CD14-positive monocyte (primary cell): Measurements from ENCODE around the gene CDRT4. TPM values are rescaled to one million over a fixed set of nuclear protein-coding genes. Genes with fewer than 3 reads are reported as not detected.

Experiments
- DNase-seq, 3 donors: peaks; one replicate each; pipeline ENCODE4 v3.0.0-alpha.2; 2011 to 2022
- H2AFZ ChIP-seq: 2 replicates; pipeline ENCODE4 v1.6.0; 2012; ENCODE audit warnings: mild to moderate bottlenecking, low read depth, low read length, inconsistent platforms; ENCODE audit not compliant: insufficient read depth, poor library complexity, severe bottlenecking
- H3K27ac ChIP-seq, 2 donors: 1 replicate in 1 of 2; 2 replicates in 1 of 2; pipeline ENCODE4 v1.5.1; 2012 to 2013; ENCODE audit warnings: low read length in 2 of 2, control low read depth in 1 of 2, inconsistent platforms in 1 of 2, low read depth in 1 of 2, mild to moderate bottlenecking in 1 of 2
- H3K27me3 ChIP-seq, 2 donors: one replicate each; pipeline versions ENCODE4 v1.6.0 to v1.6.1; 2011 to 2013; ENCODE audit warnings: low read length in 2 of 2; ENCODE audit not compliant: control insufficient read depth in 2 of 2, insufficient read depth in 2 of 2
- H3K36me3 ChIP-seq, 2 donors: replicated peaks in 1 of 2; 1 replicate in 1 of 2; 2 replicates in 1 of 2; pipeline versions ENCODE4 v1.5.1 to v1.6.1; 2012 to 2013; ENCODE audit warnings: low read length in 2 of 2, control low read depth in 1 of 2, inconsistent platforms in 1 of 2, mild to moderate bottlenecking in 1 of 2; ENCODE audit not compliant: insufficient read depth in 2 of 2, control insufficient read depth in 1 of 2
- H3K4me1 ChIP-seq, 2 donors: 1 replicate in 1 of 2; 2 replicates in 1 of 2; pipeline versions ENCODE4 v1.5.1 to v1.6.1; 2012 to 2013; ENCODE audit warnings: low read length in 2 of 2, control low read depth in 1 of 2, inconsistent platforms in 1 of 2, mild to moderate bottlenecking in 1 of 2, moderate library complexity in 1 of 2; ENCODE audit not compliant: insufficient read depth in 2 of 2, control insufficient read depth in 1 of 2
- H3K4me2 ChIP-seq: replicated peaks from 2 replicates; pipeline ENCODE3; 2012; ENCODE audit warnings: low read length, moderate library complexity, mild to moderate bottlenecking; ENCODE audit not compliant: poor library complexity, severe bottlenecking; ENCODE audit errors: extremely low read depth
- H3K4me3 ChIP-seq, 3 experiments: fragments of 200-600 bp in 1 of 3; sonication (generic) in 1 of 3; replicated peaks in 1 of 3; 1 replicate in 2 of 3; 2 replicates in 1 of 3; pipeline ENCODE4 v1.5.1; 2011 to 2013; ENCODE audit warnings: low read length in 3 of 3, mild to moderate bottlenecking in 3 of 3, control low read depth in 2 of 3, low read depth in 2 of 3, inconsistent platforms in 1 of 3, moderate library complexity in 1 of 3
- H3K79me2 ChIP-seq: 2 replicates; pipeline ENCODE4 v1.6.0; 2012; ENCODE audit warnings: mild to moderate bottlenecking, control low read depth, inconsistent platforms, low read length, moderate library complexity; ENCODE audit not compliant: insufficient read depth
- H3K9ac ChIP-seq: 2 replicates; pipeline ENCODE4 v1.6.0; 2017; ENCODE audit warnings: low read length, mild to moderate bottlenecking; ENCODE audit not compliant: insufficient read depth, poor library complexity, severe bottlenecking
- H3K9me3 ChIP-seq, 2 donors: replicated peaks in 1 of 2; 1 replicate in 1 of 2; 2 replicates in 1 of 2; pipeline versions ENCODE4 v1.5.1 to v1.6.1; 2012 to 2013; ENCODE audit warnings: low read length in 2 of 2, control low read depth in 1 of 2; ENCODE audit not compliant: control insufficient read depth in 1 of 2, insufficient read depth in 1 of 2
- H4K20me1 ChIP-seq: 2 replicates; pipeline ENCODE4 v1.6.0; 2012; ENCODE audit warnings: mild to moderate bottlenecking, low read length, control low read depth, moderate library complexity; ENCODE audit not compliant: insufficient read depth
- H3K27ac Mint-ChIP-seq, 7 donors: one replicate each; pipeline ENCODE4 v1.8.0; 2020; ENCODE audit warnings: mild to moderate bottlenecking in 7 of 7, mixed read lengths in 7 of 7, moderate library complexity in 6 of 7, inconsistent platforms in 2 of 7
- H3K27me3 Mint-ChIP-seq, 3 donors: one replicate each; pipeline ENCODE4 v1.8.0; 2021 to 2022; ENCODE audit warnings: low read depth in 3 of 3, mild to moderate bottlenecking in 3 of 3, mixed read lengths in 3 of 3, moderate library complexity in 3 of 3, inconsistent platforms in 1 of 3
- H3K36me3 Mint-ChIP-seq, 2 donors: one replicate each; pipeline ENCODE4 v1.8.0; 2020; ENCODE audit warnings: mixed read lengths in 2 of 2, inconsistent platforms in 1 of 2, mild to moderate bottlenecking in 1 of 2
- H3K4me1 Mint-ChIP-seq: one replicate; pipeline ENCODE4 v1.8.0; 2020; ENCODE audit warnings: mild to moderate bottlenecking, mixed read lengths
- H3K4me3 Mint-ChIP-seq, 2 donors: one replicate each; pipeline ENCODE4 v1.8.0; 2020; ENCODE audit warnings: mild to moderate bottlenecking in 2 of 2, mixed read lengths in 2 of 2, moderate library complexity in 1 of 2
- H3K9me3 Mint-ChIP-seq, 7 donors: one replicate each; pipeline ENCODE4 v1.8.0; 2020 to 2022; ENCODE audit warnings: mixed read lengths in 7 of 7, mild to moderate bottlenecking in 6 of 7, moderate library complexity in 6 of 7, inconsistent platforms in 2 of 7
- WGBS: methylation state at CpG from one replicate; pipeline ENCODE4 v1.1.5; 2013; ENCODE audit warnings: missing lambda C conversion rate; ENCODE audit not compliant: insufficient coverage; 5-methylcytosine and 5-hydroxymethylcytosine counted together
- intact Hi-C, 2 donors: fragments of 100-400 bp; cut with micrococcal nuclease; formaldehyde crosslinking; loops; one replicate each; pipeline versions ENCODE4 v1.15.0 to v1.15.1; 2023
- polyA plus RNA-seq, 3 donors: library from polyadenylated mRNA; depleted of rRNA in 1 of 3; unstranded in 2 of 3; stranded (reverse) in 1 of 3; fragments of 300-500 nt in 2 of 3; fragments of >200 nt in 1 of 3; fragmentation: Illumina TruSeq in 2 of 3; gene quantifications; 1 replicate in 2 of 3; 2 replicates in 1 of 3; pipeline ENCODE4 v1.2.3, GENCODE V29; 2012 to 2021
- TF ChIP-seq, protein P1 (sequence below): fragments of 200-600 bp; IDR thresholded peaks from one replicate; pipeline ENCODE4 v1.8.0; 2022; ENCODE audit warnings: antibody characterized with exemption, mild to moderate bottlenecking

CDRT4 gene
- polyA plus RNA-seq, 3 donors = 0.34 to 0.71 TPM; not detected in 1

DNA sequence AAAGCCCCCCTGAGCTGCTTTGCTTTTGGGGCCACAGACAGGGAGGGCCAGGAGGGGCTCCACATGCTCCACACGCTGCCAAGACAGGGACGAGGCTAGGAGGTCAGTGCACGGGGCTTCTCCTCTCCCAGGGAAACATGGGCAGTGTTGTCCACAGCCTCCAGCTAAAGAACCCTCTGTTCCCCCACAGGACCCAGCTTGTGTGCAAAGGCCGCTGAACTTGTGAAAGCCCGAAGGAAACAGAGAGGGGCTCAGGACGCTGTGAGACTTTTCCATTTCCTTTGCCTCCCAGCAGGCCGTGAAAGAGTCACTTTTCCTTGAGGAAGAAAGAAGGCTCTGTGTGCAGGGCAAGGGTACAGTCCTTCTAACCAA is 9.7 kb downstream of the CDRT4 start:
- no peaks in the 10 kb centered on the region for H3K36me3 ChIP-seq
- H3K27ac ChIP-seq = no peak overlapping the region
- H3K4me2 ChIP-seq = no peak overlapping the region
- H3K79me2 ChIP-seq = no peaks in the 10 kb centered on the region
- no peak overlapping the region for H3K4me3 ChIP-seq
- H3K4me1 Mint-ChIP-seq = no peaks in the 10 kb centered on the region
- WGBS = 100% methylated on average over 4 of the region's 7 CpGs
- no peaks in the 10 kb centered on the region for H4K20me1 ChIP-seq
- DNase-seq = no peak
- no peaks in the 10 kb centered on the region for H3K36me3 Mint-ChIP-seq
- no peak overlapping the region for H3K4me3 Mint-ChIP-seq
- H3K9me3 Mint-ChIP-seq = peaks cover 2 to 10% (median 5%) of the 10 kb centered on the region in 7 donors
- no peak overlapping the region for H3K9ac ChIP-seq
- H3K27me3 Mint-ChIP-seq = no peaks in the 10 kb centered on the region
- no peaks in the 10 kb centered on the region for H3K4me1 ChIP-seq
- intact Hi-C loops = no loop called here
- H3K27me3 ChIP-seq = no peaks in the 10 kb centered on the region
- H2AFZ ChIP-seq = no peak overlapping the region
- no peak overlapping the region for H3K27ac Mint-ChIP-seq
- TF ChIP-seq, protein P1, sequence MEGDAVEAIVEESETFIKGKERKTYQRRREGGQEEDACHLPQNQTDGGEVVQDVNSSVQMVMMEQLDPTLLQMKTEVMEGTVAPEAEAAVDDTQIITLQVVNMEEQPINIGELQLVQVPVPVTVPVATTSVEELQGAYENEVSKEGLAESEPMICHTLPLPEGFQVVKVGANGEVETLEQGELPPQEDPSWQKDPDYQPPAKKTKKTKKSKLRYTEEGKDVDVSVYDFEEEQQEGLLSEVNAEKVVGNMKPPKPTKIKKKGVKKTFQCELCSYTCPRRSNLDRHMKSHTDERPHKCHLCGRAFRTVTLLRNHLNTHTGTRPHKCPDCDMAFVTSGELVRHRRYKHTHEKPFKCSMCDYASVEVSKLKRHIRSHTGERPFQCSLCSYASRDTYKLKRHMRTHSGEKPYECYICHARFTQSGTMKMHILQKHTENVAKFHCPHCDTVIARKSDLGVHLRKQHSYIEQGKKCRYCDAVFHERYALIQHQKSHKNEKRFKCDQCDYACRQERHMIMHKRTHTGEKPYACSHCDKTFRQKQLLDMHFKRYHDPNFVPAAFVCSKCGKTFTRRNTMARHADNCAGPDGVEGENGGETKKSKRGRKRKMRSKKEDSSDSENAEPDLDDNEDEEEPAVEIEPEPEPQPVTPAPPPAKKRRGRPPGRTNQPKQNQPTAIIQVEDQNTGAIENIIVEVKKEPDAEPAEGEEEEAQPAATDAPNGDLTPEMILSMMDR = no peak
- H3K9me3 ChIP-seq = peaks cover 6 to 8% of the 10 kb centered on the region in 2 donors

DNA sequence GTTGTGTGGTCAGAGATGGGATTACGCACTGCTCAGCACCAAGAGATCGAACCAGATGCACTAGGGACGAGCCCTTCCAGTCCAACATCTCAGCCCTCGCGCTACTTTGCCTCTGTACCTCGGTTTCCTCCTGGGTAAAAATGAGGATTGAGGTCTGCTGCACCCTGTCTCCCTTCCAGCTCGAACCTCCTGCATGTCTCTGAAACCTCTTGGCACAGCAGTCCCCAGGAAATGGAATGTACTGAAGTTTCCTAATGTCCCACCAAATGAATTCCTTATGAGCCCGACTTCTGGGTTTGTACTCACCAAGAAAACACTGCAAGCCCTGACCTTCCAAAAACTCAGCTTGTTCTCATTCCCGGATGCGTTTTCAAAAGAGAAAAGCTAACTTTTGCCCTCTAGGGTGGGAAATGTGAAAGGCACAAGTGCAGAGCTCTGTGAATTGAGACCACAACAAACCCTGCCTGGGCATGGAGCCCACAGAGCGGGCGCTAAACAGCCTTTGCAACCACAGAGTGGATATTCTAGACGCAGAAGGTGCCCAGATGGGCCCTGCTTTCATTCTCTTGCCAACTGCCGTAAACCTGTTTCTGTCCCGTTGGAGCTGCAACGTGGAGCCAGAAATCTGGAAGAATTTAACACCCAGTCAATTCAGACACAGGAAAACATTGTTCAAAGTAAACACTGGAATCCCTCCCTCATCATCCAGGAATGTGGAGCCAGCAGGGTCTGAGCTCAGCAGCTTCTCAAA is 10.3 kb downstream of the CDRT4 start:
- Histone ChIP-seq H3K9ac (no peak overlapping the region), H3K27me3 (no peaks in the 10 kb centered on the region), H3K36me3 (no peaks in the 10 kb centered on the region), H3K4me3 (no peak overlapping the region), H3K27ac (no peak overlapping the region), H2AFZ (no peak overlapping the region), H4K20me1 (no peaks in the 10 kb centered on the region), H3K4me1 (no peaks in the 10 kb centered on the region), H3K9me3 (peaks cover 6 to 8% of the 10 kb centered on the region in 2 donors), H3K79me2 (no peaks in the 10 kb centered on the region), H3K4me2 (no peak overlapping the region)
- H3K9me3 Mint-ChIP-seq = peaks cover 2 to 10% (median 5%) of the 10 kb centered on the region in 7 donors
- H3K27me3 Mint-ChIP-seq = no peaks in the 10 kb centered on the region
- intact Hi-C loops = no loop called here
- no peak overlapping the region for H3K4me3 Mint-ChIP-seq
- no peaks in the 10 kb centered on the region for H3K4me1 Mint-ChIP-seq
- no peak for DNase-seq
- TF ChIP-seq, protein P1 = no peak
- H3K27ac Mint-ChIP-seq = peak overlapping the region in 1 of 7 donors; percentile 3
- 80% methylated on average over 11 of the region's 16 CpGs for WGBS
- H3K36me3 Mint-ChIP-seq = no peaks in the 10 kb centered on the region
